ENCODE results near the gene CD151.

Gene CD151

DNA sequence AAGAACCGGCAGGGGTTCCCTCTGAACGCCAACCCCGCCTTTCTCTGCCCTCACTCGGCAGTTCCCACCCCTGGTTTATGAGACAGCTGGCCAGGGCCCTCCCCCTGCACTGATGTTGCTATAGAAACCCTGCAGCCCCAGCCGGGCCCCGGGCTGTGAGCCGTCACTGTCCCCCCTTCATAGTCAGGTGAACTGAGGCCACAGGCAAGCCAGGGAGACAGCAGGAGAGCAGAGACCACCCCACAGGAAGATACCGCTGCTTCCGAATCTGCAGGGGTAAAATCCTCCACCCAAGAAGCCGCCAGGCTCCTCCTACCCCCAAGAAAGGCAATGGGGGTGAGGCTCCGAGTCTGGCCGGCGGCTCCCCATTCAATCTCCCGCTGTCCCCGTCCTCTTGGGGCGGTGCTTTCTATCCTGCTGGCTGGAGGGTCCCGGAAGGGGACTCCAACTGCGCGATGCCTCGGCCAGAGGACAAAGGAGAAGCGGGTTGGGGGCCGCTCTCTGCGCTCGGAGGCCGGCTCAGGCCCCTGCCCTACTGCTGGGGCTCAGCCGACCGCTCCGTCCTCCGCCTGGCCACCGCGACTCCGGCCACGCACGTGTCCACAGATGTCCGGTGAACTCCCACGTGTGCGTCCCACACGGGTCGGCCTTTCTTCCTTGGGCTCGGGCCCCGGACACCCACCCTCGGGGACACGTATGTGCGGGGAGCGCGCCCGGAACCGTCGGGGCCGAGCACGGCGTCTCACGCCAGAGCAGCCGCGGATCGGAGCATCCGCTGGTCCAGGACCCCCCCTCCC, 35.3 kb upstream of the CD151 start:
- peak; percentile 83 to 92 (median 88) for DNase-seq

DNA sequence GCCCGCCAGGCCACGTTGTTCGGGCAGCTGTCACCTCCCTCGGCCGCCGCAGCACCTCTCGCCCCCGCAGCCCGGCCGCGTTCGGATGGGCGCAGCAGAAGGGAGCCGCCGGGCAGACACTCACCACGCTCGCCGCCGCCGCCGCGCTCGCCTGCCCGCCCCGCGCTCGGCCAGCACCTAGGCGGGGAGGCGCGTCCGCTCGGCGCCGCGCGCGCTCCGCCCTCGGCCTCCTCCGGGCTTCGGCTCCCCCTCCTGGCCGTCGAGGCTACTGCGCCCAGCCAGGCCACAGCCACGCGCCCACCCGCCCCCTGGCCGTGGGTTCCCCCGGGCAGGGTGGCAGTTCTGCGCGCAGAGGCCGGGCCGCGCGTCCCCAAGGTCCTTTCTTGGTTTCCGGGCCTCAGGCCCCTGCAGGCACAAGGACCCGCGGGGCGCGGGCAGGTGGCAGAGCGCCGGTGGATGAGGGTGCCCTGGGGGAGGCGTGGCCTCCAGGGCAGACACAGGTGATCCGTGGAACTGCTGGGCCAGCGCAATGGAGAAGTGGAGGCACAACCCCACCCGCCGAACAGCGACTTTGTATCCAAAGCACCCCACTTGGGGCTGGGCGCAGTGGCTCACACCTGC, 34.5 kb upstream of the CD151 start, which contains the start of gene SLC25A22:
Gene SLC25A22, minus strand, starts transcription at position 189 of the 621 bp plus-strand sequence. CDS start 3,275 bp downstream, outside the sequence.
- DNase-seq, result peak; percentile 85 to 91 (median 88)

DNA sequence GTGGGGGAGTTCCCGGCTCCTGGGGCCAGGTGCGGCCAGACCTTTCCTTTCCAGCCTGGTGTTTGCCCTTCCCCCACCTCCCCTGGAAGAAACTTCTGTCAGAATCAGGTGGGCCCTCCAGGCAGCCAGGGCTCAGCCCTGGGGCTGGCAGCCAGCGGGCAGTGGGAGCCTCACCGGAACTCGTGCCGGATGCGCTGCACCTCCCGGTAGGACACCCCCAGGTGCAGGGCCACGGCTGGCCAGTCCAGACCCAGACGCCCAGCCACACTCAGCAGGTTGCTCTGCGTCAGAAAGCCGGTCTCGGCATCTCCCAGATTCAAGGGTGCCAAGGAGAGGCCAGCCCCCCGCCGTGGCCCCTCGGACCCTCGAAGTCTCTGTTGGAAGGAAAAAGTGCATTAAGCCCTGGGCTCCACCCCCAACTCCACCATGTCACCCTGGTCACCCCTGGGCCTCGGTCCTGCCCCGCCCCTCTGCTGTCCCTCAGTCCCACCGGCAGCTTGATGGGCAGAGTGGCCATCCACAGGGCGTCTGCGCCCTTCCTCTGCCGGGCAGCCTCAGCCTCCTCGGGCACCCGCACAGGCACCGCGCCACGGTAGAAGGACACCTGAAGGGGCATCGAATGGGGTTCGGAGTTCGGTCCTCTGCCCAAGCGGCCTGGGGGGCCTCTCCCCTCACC, 33.0 kb upstream of the CD151 start:
- no peak for DNase-seq

DNA sequence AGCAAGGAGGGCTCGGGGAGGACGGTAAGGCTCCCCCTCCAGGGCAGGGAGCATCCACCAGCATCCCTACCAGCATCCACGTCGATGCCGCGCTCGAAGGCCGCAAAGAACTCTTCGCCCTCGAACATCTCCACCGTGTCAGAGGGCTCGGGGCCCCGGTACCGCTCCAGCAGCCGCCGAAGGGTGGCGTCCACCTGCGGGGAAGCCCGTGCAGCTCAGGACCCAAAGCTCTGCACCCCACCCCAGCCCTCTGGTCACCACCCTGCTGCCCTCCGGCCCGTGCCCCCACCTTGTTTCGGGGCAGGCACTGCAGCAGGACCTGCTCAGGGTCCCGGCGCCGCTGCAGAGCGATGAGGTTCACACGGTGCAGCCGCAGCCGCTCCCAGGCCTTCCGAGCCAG, 32.3 kb upstream of the CD151 start:
- no peak for DNase-seq

DNA sequence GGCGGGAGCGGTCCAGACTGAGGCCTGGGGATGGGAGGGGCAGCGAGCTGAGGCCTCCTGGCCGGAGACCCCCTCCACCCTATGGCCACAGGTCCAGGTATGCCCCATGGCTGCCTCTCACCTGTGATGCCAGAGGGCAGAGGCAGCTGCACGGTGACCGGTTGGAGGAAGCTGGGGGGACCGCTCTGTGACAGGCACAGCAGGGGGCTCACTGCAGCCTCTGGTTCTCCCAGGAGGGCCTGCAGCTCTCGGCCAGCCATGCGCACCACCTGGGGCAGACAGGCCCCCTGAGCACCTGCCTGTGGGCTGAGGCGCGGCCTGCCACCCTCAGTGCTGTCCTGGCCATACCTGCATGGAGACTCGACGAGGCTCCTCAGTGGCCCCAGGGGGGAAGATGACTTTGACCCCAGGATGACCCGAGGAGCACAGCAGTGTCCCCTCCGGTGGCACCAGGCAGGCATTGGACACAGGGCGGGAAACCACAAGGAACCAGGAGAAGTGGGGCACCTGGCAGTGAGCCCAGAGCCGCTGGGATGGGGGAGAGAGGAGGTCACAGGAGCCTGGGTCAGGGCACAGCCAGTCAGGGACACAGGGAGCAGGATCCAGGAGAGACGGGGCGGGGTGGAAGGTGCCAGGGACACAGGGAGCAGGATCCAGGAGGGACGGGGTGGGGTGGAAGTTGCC, 31.5 kb upstream of the CD151 start:
- no peak for DNase-seq

DNA sequence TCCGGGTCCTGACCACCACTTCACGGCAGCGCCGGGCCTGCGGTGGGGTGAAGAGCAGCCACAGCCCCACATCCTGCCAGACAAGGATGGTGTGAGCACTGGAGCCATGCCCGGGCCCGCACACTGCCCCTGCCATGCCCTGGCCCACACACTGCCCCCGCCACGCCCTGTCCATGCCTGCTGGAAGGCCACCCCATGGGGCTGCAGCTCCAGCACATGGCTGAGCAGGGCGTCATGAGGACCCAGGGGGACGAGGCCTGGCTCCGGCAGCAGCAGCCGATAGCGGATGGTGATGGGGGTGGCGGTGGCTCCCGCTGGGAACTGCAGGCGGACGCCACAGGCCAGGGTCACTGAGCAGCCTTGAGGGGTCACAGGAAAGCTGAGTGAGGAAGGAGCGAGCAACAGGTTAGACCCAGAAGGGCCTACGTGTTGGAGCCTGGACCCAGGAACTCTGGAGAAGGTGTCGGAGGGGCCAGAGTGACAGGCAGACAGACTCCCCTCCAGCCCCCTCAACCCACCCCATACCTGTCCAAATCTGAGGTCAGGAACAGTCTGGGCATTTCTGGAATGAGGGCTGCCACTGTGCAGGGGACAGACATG, 30.6 kb upstream of the CD151 start:
- no peak for DNase-seq

DNA sequence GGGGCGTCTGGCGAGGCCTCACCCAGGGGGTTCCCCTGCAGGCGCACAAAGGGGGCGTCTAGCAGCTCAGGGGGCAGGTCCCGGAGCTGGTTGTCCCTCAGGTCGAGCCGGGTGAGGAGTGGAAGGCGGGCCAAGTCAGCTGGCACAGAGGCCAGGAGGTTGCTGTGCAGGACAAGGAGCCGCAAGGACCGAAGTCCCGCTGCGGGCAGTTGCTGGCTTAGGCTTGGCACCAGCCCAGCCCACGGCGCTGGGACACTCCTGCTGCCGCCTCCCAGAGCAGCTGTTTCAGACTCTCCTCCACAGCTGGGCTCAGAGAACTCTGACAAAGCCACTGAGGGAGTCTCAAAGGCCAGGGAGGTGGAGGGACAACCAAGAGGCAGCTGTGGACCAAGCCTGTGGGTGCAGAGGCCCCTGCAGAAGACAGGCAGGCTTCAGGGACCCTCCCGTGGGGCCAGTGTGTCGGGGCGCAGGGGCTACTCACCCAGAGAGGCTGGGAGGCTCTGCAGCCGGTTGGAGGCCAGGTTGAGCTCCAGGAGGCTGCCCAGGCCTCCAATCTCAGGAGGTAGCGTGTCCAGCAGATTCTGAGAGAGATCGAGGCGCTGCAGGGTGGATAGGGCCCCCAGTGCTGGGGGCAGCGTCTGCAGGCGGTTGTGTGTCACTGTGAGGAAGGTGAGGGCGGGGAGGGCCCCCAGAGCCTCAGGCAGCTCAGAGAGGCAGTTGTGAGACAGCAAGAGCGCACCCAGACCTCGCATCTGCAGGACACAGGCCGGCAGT, 29.9 kb upstream of the CD151 start:
- DNase-seq, result no peak

DNA sequence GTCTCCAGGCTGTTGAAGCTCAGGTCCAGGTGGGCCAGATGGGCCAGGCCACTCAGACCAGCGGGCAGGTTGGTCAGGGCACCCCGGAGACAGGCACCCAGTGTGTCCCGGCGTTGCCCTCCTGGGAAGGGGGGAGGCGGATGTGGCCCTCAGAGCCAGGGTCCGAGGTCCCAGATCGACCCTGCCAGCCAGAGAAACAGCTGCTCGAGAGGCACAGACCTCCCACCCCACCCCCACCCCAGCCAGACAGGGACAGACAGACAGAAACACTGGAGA, 29.3 kb upstream of the CD151 start:
- no peak for DNase-seq

DNA sequence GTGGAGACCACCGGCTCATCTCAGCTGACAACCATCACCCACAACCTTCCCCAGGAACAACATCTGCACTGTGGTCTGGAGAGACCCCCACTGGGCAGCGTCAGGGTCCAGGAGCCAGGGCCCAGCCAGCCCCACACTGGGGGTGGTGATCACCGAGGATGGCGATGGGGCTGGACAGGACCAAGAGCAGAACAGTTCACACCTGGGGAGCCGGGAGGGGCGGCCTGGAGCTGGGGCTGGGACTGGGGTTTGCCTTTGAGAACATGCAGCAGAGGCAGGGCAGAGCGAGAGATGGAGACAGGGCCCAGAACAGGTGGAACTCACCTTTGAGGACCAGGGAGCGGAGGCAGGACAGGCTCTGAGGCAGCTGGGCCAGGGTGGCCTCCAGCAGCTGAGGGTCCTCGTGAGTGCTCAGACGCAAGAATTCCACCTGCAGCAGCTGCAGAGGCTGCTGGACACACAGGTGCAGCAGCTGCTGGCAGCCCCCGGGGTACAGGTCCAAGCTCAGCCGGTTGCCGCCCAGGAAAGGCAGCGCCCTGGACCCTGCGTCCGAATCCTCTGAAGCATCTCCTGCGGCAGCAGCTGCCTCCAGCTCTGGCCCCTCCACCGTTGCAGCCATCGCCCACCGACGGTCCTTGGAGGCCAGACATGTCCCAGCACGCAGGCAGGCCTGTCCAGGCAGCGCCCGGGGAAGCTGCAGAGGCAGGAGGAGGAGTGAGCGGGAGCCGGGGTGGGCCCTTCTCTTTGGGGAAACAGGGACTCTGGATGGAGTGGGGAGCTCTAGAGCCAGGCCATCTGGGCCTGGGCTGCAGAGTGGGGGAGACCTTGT, 28.8 kb upstream of the CD151 start:
- peak; percentile 62 to 72 (median 71) for DNase-seq

DNA sequence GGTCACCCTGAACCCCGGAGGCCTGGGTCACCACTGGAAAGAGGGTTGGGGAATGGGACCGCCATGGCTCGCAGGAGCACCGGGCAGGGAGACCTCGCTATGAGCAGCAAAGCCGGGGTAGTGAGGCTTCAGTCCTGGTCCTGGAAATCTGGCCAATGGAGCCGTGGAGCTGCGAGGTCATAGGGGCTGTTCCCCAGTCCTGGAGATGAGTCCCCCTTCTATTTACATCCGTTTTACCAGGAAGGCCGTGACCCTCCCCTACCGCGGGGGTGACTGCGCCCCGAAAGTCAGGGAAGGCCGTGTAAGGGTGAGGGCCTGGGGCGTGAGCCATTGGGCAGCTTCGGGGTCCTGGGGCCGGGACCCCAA, 28.2 kb upstream of the CD151 start:
- peak; percentile 56 to 64 (median 62) for DNase-seq

DNA sequence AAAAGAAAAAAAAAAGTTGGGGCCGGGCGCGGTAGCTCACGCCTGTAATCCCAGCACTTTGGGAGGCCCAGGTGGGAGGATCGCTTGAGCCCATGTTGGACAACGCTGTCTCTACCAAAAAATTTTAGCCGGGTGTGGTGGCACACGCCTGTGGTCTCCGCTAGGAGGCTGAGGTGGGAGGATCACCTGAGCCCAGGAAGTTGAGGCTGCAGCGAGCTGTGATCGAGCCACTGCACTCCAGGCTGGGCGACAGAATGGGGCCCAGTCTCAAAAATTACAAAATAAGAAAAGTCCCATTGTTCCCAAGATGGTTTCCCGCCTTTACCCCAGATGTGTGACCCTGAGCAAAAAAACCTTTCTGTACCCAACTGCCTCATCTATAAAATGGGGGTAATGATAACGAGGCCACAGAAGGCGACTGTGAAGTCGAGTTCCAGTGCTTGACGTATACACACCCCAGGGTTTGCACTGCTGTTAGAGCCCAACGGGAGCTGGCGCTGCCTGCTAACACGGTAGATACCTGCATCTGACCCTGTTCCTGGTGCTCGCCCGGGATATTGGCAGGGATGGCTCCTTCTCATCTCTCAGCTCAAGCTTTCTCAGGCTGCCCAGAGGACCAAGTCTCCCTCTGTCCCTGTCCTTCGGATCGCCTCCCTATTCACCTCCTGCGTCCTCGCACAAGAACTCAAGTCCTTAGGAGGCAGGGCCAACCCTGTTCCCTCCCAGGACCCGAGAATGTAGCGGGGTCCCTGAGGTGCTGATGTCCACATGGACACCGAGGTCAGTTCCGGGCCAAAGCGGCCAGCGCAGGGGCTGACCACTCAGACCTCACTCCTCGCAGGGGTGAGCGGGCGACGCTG, 24.1 kb upstream of the CD151 start:
- no peak for DNase-seq

DNA sequence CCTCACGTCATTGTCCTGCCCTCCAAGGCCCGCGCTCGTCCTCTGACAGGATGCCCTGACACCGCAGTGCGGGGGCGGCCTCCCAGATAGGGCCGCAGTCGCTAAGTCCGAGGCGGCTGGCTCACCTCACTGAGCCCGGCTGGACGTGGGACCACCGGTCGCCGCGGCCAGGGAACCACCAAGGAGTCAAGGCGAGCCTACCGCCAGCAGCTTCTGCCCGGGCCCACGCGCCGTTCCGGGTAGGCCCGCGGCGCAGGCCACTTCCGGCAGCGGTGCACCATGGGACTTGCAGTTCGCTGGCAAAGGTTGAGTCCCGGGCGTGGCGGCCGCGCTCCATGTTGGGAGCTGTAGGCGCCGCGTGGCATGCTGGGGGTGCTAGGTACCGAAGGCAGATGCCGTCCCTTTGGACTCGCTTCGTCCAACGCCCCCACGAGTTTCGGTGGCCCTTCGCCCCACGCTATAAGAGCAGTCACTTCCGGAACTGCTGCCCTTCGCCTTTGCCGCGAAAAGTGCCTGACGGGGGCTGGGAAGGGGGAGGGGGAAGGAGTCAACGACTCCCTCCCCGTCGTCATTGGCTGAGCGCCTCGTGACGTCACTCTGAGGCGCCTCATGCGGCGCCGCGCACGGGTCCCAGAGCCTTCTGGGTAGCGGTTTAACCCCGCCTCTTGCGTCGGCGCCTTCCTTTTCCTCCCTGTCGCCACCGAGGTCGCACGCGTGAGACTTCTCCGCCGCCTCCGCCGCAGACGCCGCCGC, 23.3 kb upstream of the CD151 start, which contains the start of gene RPLP2:
Gene RPLP2, plus strand, starts transcription at position 681 of the 753 bp plus-strand sequence. CDS start 268 bp downstream, outside the sequence.
- peak; percentile 98 to 99 (median 99) for DNase-seq

DNA sequence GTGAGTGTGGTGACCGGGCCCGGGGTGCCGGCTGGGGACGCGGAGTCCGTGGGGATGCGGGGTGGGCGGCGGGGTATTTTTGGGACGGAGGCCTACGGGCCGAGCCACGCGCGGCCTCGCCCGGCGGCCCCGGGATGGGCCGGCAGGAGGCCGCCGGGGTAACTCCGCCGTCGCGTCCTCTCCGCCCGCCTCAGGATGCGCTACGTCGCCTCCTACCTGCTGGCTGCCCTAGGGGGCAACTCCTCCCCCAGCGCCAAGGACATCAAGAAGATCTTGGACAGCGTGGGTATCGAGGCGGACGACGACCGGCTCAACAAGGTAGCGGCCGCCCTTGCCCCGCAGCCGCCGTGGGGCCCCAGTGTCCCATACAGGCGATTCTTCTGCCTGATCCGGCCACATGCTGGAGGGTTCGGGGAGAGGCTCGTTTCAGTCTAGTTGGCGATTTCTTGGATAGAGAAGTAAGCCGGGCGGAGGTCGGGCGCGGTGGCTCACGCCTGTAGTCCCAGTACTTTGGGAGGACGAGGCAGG, 22.6 kb upstream of the CD151 start:
- peak in 1 of 3 experiments; percentile 63 for DNase-seq

DNA sequence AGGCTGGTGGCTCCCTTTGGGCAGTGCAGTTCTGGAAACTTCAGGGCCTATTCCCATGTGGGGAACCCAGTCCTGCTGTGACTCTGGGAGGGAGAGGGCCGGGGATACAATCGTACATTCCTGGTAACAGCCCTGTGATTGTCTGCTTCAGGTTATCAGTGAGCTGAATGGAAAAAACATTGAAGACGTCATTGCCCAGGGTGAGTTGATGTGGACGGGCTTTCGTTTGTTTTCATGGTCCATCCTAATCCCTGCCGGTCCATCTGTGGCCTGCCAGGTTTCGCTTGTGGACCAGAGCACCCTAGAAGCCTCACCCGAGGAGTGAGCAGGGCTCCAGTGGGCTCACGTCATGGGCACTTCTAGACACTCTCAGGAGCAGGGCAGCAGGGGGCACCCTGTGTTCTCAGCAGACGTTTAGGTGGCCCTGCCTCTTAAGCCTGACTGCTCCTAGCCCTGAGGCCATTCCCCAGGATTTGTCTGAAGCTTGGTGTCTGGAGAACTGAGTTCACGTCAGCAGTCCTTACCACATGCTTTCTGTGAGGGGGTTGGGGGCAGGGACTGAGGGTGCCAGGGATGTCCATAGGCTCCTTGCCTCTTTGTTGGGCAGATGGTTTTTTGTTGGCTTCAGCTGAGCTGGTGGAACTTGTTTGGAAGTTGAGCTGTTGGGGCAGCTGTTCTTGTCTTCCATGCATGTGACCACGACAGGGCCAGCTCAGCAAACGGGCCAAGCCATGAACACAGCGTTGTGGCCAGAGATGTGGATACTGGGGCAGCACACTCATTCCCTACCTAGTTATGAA, 21.1 kb upstream of the CD151 start:
- no peak for DNase-seq

DNA sequence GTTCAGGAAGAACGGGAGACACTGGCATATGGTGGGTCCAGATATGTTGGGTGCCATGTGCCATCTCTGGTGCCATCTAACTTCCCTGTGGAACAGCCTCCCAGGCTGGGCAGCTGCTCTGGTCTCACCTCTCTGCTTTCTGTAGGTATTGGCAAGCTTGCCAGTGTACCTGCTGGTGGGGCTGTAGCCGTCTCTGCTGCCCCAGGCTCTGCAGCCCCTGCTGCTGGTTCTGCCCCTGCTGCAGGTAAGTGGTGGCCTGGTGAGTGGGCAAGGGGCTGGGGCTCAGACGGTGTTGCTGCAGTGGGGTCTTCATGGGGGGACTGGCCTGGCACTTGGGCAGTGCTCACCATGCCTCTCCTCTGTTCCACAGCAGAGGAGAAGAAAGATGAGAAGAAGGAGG, 20.4 kb upstream of the CD151 start:
- DNase-seq, result no peak

DNA sequence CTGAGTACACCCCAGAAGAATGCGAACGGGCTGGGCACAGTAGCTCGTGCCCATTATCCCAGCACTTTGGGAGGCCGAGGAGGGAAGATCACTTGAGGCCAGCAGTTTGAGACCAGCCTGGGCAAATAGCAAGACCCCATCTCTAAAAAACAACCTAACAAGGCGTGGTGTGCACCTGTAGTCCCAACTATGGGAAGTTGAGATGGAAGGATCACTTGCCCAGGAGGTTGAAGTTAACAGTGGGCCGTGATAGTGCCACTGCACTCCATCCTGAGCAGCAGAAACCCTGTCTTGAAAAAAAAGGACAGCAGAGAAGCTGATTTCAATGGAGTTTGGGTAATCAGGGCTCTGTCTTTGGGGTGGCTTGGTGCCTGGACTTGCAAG, 19.7 kb upstream of the CD151 start:
- DNase-seq, result no peak

DNA sequence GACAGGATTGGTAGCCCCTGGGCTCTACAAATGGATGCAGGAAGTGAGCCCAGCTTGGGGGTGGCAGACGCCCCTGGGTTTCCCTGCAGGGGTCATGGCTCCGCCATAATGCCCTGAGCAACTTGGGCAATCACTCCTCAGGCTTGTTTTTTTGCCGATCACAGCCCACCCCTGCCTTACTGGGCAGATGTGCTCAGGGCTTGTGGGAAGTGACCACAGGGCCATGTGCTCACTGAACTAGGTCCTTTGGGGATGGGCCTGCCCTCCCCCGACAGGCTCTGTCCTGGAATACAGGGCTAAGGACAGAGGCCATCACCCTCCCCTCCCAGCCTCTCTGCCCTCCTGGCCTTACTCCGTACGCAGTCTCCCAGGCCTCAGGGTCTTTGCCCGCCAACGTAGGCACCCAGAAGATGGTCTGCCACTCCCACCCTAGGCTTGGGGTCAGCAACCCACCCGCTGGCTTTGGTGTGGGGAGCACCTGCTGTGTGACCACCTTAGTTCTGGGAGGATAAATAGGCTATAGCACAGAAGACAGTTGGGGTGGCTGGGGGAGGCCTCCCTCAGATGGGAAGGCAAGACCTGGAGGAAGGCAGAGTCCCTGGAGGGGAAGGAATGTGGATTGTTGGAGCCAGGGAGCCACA, 19.2 kb upstream of the CD151 start:
- no peak for DNase-seq

Measured in NCI-H1417 (cell line).